ENCODE results near the gene ERCC6L2. TPM values are rescaled to one million over a fixed set of nuclear protein-coding genes. Genes with fewer than 3 reads are reported as not detected.

The ERCC6L2 gene
- total and polyA plus RNA-seq, 9 of the 15 experiments (the other 6 are each of a cell fraction or from before 2014, with no cell fraction given): 7.8 to 42.8 (median 23.6) TPM

GRCh38 chr9:96014078-96014477 is 138.6 kb downstream of the ERCC6L2 start:
- CTCF ChIA-PET (ENCODE audit: low intra/inter-chr PET ratio): no interaction called here
- POLR2A ChIA-PET: interaction anchor here (0.7 kb wide), 1 partner anchor 169 kb away, joined by 3 read pairs; no protein-coding TSS in a partner anchor
- Histone ChIP-seq H3K9me1 (ENCODE audit: control insufficient read depth, insufficient read depth, low read length) (no peaks in the 10 kb centered on the region), H2AFZ (ENCODE audit: low read depth, low read length) (no peak overlapping the region), H3K79me2 (ENCODE audit: control insufficient read depth, insufficient read depth, low read length) (no peaks in the 10 kb centered on the region), H3K27me3 (ENCODE audit: control insufficient read depth in 2 of 2, insufficient read depth in 2 of 2, low read length in 2 of 2) (no peaks in the 10 kb centered on the region), H3K36me3 (ENCODE audit: control insufficient read depth, insufficient read depth, low read length) (peaks cover 18% of the 10 kb centered on the region; the same call in 2 of the 3 replicates), H3K9me3 (replicated peaks; ENCODE audit: control insufficient read depth, insufficient read depth, low read depth, low read length) (no peaks in the 10 kb centered on the region), H3K27ac (ENCODE audit: extremely low read depth, low read depth, low read length) (no peak overlapping the region), H3K4me1 (replicated peaks in 1 of 2; ENCODE audit: control insufficient read depth in 2 of 2, insufficient read depth in 2 of 2, low read length in 2 of 2) (peaks cover 0 to 15% of the 10 kb centered on the region in 2 experiments; a peak in 4 of 5 replicates), H3K9ac (ENCODE audit: insufficient read depth in 1 of 2, low read depth in 2 of 2, low read length in 2 of 2) (no peak overlapping the region), H3K4me3 (no peak overlapping the region), H4K20me1 (replicated peaks; ENCODE audit: control insufficient read depth, insufficient read depth, low read length) (no peaks in the 10 kb centered on the region), H3K4me2 (ENCODE audit: insufficient read depth, low read length) (no peak overlapping the region)
- WGBS (ENCODE audit: insufficient coverage, low coverage, missing lambda C conversion rate): 95% methylated on average over 6 of the region's 6 CpGs
- BruUV-seq (replicated peaks): no TSS peak
- no peak for DNase-seq (ENCODE audit: extremely low read depth in 1 of 4, low spot score in 3 of 4)
- intact Hi-C loops (cut with micrococcal nuclease) (no loop called here), in situ Hi-C loops (cut with MboI) (no loop called here)
- ATAC-seq: no peak
- FAIRE-seq: no peak
- TF ChIP-seq COPS2 (conservative IDR thresholded peaks at IDR 0.05): no peak
- no peak for TF ChIP-seq THRAP3 (IDR thresholded peaks at IDR 0.05; ENCODE audit: borderline replicate concordance)
- no peak for TF ChIP-seq CBX1 (IDR thresholded peaks at IDR 0.05; ENCODE audit: low read depth)
- no peak for TF ChIP-seq PPARD (CRISPR knock-in tag; IDR thresholded peaks at IDR 0.05)
- TF ChIP-seq CCNT2 (IDR thresholded peaks at IDR 0.05; ENCODE audit: borderline replicate concordance, extremely low read depth, insufficient read length, low read depth, low read length): no peak
- no peak for TF ChIP-seq RAD21 (CRISPR knock-in tag; conservative IDR thresholded peaks at IDR 0.05 in 1 of 2, IDR thresholded peaks at IDR 0.05 in 1 of 2)
- TF ChIP-seq ZNF316 (IDR thresholded peaks at IDR 0.05): no peak
- TF ChIP-seq ZNF318 (IDR thresholded peaks at IDR 0.05; ENCODE audit: borderline replicate concordance in 1 of 2, low read depth in 1 of 2): no peak
- TF ChIP-seq STAG1 (CRISPR knock-in tag; IDR thresholded peaks at IDR 0.05; ENCODE audit: borderline replicate concordance): no peak

Measured in K562 (cell line).